ENCODE results near the gene HK1.

- TF ChIP-seq MAX (IDR thresholded peaks at IDR 0.05; ENCODE audit: low read depth, low read length) (no peak), CTCF (IDR thresholded peaks at IDR 0.05; ENCODE audit: low read depth, low read length) (no peak)
These were observed 67.1 kb downstream of the HK1 start for GRCh38 chr10:69345402-69345801.

Measured in NB4 (cell line).